Stimulated activated CD8-positive, alpha-beta memory T cell treated with anti-CD3 and anti-CD28 coated beads, Interleukin-15, amount 100 ng/mL, for 24 hours (primary cell): ENCODE data around the gene GNGT2.
"Not testable (repeated sequence)": the region's sequence is repeated elsewhere in the genome, so short reads cannot be mapped to it uniquely, and the experiment has no call there.

Experiments used
- DNase-seq: peaks from one replicate; pipeline ENCODE4 v3.0.0-alpha.2; 2020; ENCODE audit warnings: low read depth

Gene GNGT2

DNA sequence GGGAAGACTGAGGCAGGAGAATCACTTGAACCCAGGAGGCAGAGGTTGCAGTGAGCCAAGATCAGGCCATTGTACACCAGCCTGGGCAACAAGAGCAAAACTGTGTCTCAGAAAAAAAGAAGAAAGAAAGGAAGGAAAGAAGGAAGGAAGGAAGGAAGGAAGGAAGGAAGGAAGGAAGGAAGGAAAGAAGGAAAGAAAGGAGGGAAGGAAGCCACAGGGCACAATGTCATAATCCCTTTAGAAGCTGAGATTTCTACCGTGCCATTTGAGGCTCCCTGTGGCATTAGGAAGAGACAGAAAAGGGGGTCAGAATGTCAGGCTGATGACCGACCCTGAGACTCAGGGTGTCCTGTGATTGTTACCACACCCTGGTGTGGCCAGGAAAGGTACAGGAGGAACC, 6.6 kb downstream of the GNGT2 start:
- DNase-seq = no peak

DNA sequence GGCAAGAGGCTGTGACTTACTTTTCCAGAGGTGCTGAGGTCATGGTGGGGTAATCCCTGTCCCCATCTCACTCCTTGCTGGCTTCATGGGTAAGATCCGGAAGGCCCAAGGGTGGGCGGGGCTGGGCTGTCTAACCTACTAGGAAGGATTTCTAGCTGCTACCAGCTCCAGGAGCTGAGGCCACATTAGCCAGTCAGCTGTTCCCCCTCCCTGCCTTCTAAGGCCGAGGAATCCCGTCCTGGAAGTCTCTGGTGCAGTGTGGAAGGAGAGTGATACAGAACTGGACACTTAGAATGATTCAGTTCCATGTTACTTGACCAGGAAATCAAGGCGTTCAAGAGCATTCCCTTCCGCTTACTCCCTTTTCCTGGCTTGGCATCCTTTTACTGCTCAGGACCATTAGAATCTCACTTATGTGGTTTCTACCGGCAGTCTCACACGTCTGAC, 8.9 kb downstream of the GNGT2 start:
- no peak for DNase-seq

DNA sequence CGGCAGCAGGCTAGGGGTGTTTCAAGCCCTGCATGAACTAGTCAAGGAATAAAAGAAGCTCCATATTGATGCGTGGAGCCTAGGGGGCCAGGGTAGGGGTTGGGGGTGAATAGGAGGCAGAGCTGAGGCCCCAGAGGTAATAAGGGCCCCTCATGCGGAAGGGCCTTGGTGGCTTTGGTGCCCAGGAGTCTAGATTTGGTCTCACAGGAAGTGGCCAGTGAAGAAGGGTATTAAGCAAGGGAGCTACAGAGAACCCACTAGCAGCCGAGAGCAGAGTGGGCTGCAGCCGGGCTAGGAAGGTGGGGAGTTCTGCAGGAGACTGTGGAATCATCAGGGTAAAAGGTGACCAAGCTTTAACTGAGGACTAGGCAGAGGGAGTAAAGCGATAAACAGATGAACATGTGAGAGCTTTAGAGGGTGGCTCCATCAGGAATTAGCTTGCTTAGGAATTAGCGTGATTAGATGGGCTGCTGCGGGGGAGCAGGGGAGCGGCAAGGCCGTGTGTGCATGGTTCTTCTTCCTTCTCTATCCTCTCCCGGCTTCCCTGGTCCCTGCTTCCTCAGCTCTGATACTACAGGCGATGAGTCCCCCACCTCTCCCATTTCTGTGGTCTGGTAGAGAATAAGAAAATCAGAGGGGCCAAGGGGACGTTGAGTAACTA, 9.8 kb downstream of the GNGT2 start:
- no peak for DNase-seq

DNA sequence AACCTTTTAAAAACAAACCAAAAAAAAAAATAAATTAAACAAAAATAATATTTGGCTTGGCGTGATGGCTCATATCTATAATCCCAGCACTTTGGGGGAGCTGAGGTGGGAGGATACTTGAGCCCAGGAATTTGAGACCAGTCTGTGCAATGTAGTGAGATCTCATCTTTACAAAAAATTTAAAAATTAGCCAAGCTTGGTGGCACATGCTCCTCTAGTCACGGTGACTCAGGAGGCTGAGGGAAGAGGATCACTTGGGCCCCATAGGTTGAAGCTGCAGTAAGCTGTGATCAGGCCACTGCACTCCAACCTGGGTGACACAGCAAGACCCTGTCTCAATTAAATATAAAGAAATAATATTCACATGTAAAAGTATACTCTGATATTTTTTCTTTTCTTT, 12.2 kb downstream of the GNGT2 start:
- DNase-seq = no peak

DNA sequence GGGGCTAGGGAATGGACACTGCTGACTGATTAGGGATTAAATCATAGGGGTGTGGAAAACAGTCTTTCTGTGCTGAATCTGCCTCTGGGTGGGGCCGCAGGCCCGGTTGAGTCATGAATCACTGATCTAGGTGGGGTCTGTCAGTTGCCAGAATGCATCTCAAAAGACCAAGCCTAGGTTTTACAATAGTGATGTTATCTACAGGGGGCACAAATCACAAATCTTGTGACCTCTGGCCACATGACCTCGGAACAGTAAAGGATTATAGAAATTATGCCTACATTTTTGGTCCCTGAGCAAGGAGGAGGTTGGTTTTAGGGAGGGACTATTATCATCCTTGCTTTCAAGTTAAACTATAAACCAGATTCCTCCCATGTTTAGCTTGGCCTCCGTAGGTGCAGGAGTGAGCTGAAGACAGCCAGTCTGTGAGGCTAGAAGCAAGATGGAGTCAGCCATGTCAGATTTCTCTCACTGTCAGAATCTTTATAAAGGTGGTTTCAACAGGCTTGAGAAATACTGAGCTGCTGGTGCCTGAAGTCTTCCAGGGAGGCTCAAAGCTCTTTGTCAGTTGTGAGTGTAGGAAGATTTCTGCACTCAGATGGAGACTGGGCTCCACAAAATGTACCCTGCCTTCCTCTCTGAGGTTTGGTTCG, 12.9 kb downstream of the GNGT2 start:
- DNase-seq = no peak

DNA sequence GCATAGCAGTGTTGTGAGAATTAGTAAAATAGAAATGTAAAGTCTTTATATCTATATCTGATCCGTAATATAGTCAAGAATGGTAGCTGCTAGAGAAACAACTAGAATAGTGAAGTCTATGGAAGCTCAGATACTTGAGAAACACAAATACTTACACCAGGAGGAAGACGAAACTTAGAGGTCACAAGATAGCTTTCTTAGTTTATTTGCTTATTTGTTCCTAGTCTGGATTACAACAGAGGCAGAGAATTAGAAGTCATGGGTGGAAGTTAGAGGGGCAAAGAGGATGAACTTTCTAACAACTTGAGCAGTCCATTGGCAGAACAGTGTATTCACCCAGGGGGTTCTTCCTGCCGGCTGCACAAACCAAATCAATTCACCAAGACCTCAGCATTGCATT, 13.9 kb downstream of the GNGT2 start:
- DNase-seq = no peak

DNA sequence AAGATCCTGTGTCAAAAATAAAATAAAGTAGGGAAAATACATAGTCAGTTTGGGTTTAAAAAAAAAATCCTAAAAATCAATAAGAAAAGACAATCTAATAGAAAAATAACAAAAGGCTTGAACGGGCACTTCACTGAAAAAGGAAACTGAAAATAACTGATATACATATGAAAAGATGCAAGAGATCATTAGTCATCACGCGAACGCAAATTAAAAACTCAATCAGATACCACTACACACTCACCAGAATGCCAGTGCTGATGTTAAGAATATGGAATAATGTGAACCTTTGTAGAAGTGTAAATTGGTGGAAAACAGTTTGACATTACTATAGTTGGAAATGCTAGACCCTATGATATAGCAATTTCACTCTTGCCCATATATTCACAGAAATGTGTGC, 14.6 kb downstream of the GNGT2 start:
- no peak for DNase-seq

DNA sequence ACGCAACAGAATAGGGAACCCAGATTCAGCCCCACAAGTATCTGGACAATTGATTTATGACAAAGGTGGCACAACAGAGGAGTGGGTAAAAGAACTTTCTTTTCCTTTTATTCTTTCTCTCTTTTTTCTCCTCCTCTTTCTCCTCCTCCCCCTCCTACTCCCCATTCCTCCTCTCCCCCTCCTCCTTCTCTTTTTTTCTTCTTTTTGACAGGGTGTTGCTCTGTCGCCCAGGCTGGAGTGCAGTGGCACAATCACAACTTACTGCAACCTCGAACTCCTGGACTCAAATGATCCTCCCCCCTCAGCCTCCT, 16.1 kb downstream of the GNGT2 start:
- no peak for DNase-seq

DNA sequence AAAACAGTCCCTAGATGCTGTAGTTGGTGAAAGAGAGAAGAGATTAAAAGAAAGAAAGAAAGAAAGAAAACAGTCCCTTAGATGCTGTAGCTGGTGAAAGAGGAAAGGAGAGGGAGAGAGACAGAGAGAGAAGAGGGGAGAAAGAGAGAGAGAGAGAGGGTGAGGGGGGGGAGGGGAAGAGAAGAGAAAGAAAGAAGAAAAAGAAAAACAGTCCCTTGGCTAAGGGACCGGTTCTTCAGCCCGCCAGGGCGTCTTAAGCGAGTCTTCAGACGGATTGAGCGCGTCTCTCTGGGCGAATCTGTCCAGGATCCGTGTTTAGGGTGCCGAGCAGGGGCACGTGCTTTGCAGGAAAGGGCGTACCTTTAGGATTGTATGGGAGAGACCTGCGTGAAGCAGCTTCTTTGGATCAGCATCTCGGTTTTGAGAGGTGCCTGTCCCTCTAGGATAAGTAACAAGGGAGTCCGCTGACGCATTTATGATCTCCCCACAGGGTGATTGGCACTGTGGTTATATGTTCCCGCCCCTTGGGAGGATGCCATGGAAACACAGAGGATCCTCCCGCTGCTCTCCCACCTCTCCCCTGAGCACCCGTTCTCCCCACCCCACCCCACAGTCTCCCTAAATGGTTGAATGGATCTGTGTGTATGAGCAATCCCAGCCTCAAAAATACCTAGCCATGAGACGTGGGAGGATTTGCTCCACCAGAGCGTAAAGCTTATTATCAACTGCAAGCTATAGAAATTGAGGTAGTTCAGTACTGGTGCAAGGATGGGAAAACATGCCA, 16.7 kb downstream of the GNGT2 start:
- no peak for DNase-seq

DNA sequence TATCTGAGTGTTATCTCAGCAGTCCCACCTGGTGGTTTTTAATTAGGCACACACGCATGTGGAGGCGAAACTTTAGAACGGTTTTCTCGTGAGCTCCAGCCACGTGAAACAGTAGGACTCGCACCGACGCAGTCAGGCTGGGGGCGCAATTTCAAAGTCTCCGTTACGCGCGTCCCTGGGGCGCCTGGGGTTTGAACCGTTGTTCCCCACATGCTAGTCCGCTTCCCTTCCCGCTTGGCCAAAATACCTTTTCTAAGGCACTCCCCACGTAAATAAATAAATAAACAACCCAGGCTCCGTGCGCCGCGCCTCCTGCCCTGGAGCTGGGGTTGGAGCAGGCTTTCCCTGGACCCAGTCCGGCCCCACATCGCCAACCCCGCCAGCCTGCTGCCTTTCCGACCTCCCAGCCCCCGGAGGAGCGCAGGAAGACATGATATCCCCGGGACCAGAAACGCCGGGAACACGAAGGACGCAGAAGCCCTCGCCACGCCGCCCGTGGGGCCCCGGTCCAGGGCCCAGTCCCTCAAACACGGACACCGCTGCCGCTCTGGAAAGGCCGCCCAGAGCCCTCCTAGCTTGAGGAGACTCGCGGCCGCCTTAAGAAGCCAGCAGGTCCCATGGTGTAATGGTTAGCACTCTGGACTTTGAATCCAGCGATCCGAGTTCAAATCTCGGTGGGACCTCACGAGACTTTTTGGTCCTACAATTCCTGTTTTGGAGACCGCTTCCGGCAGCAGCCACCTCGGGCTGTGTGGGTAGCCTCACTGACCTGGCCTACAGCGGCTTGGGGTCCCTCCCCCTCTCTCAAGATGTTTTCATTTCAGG, 18.2 kb downstream of the GNGT2 start:
- peak; percentile 93 for DNase-seq

DNA sequence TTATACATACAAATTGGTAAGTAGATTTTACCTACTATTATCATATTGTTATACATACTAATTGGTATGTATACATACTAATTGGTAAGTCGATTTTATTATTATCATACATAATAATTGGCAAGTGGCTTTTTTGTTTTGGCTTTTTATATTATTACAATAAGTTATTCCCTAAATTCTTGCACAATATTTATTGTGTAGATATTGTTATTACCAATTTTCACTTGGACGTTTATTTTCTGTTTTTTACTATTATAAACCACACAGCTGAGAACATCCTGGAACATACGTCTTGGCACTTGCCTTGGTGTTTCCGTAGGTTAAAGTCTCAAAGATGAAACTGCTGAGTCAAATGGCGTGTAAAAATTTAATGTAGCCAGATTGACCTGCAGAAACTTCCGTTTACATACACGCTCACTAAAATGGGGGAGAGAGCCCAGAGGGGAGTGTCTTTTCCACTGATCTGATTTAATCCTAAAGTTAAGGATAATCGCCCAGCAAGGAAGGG, 18.9 kb downstream of the GNGT2 start:
- no peak for DNase-seq

DNA sequence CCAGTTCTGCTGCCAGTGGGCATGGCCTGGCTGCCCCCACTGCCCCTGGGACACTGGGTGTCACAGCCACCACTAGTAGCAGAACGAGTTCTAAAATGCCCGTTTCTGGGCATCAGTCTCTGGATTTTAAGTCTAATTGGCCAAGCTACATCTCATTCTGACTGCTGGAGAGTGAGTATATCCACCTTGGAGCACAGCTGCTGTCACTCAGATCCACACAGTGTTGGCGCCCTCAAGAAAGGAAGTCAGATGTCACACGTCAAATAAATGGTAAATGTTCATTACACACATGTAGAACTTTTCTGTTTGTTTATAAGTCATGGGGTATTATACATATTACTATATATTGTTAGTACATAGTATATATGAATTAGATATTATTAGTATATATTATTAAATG, 19.4 kb downstream of the GNGT2 start:
- DNase-seq = no peak

DNA sequence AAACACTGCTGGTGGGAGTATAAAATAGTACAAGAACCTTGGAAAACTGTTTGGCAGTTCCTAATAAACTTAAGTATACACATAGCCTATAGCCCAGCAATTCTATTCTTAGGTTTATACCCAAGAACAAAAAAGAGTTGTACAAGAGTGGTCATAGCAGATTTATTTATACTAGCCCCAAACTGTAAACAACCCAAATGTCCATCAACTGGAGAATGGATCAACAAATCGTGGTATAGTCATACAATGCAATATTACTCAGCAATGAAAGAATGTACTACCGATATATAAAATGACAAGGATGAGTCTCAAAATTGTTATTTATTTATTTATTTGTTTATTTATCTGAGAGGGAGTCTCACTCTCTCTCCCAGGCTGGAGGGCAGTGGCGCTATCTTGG, 23.1 kb downstream of the GNGT2 start:
- no peak for DNase-seq

DNA sequence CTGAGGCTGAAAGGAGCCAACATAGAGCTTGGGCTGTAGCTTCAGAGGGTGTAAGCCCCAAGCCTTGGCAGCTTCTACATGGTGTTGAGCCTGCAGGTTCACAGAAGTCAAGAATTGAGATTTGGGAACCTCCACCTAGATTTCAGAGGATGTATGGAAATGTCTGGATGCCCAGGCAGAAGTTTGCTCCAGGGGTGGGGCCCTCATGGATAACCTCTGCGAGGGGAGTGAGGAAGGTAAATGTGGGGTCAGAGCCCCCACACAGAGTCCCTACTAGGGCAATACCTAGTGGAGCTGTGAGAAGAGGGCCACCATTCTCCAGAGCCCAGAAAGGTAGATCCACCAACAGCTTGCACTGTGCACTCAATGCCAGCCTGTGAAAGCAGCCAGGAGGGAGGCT, 25.0 kb downstream of the GNGT2 start:
- DNase-seq = not testable (repeated sequence)

DNA sequence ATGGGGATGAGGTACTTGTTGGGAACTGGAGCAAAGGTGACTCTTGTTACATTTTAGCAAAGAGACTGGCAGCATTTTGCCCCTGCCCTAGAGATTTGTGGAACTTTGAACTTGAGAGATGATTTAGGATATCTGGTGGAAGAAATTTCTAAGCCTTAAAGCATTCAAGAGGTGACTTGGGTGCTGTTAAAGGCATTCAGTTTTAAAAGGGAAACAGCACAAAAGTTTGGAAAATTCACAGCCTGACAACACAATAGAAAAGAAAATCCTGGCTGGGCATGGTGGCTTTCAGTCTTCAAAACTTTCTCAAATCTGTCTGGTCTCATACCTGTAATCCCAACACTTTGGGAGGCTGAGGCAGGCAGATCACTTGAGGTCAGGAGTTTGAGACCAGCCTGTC, 25.9 kb downstream of the GNGT2 start:
- not testable (repeated sequence) for DNase-seq

DNA sequence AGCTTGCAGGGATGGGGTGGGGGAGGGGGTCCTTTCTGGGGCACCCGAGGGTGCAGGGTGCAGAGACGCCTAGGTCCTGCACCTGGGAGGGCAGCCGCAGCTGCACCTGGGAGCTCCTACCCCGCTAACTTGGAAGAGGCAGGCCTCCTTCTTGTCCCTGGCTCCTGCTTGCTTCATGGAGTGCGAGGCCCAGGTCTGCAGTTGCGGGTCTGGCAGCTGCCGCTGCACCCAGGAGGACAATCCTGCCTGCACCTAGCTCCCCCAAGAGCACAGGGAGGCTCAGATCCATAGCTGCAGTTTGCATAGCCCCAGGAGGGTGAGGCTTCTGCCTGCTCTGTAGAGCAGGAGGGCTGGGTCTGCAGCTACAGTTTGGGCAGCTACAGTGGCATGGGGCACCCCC, 26.6 kb downstream of the GNGT2 start:
- no peak for DNase-seq

DNA sequence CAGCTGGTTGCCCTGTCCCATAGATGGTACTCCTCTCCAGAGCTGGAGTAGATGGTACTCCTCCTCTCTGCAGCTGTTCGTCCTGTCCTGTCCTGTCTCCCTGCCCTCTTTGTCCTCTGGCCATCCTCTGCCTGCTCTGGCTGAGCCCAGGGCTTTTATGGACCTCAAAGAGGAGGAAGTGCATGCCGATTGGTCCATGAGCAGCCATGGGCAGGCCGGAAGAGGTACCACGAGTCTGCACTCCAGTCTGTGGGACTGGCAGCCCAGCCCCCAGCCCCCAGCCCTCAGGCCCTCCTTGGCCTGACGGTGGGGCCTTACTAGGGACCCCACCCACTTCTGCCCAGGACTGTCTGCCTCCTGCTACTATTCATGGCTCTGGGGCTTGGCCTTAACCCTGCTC, 27.0 kb downstream of the GNGT2 start:
- no peak for DNase-seq

DNA sequence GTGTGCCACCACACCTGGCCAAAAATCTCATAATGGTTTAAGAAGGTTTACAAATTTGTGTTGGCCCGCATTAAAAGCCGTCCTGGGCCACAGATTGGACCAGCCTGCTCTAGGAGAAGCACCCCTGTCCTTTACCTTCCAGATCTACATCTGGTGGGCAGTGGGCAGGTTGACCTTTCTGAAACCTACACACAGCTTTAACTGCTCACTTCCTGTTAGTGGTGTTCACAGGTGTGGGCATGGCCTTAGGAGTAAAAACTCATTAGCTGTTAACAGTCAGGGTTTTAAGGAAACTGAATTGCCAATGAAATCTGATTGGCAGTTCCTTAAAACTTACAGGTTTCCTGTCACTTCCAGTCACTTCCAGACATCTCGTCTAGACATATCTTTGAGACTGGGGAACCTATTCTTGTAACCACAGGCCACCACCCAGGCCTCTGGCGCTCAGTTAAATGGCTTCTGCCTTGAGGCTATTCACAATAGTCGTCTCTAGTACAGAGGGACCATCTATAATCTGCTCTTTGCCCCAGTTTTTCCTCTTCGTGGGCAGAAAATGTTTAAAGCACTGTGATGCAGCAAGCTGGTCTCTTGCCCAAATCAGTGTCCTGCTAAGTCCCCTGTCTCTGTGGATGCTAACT, 29.3 kb downstream of the GNGT2 start:
- DNase-seq = no peak

DNA sequence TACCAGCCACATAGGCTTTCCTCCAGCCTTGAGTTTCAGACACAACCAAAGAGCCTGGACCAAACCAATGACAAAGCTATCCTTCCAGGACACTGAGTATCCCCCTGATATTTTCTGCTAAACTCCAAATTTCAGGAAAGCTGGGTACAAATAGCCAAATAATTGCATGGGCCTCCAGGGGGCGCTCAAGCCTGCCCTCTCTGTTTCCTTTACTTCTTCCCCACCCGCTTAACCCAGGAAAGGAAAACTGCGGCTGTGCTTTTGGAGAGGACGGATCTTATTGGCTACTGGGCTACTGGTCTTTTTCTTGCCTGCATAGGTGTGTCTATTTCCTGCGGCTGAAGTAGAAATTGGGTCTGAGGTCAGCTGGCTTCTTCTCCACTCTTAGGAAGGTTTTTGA, 30.1 kb downstream of the GNGT2 start:
- DNase-seq = peak; percentile 57

DNA sequence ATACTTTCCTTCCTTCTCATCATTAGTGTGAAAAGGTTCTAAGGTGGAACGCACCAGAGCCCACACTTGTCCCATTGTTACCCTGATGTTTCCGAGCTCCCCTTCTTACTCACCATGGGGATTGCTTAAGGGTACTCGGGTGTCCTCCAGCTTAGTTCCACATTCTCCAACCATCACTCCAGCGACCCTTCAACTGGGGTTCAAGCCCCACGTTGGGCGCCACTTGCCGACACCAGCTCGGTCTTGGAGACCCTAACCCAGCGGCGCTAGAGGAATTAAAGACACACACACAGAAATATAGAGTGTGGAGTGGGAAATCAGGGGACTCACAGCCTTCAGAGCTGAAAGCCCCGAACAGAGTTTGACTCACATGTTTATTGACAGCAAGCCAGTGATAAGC, 34.4 kb downstream of the GNGT2 start:
- not testable (repeated sequence) for DNase-seq

DNA sequence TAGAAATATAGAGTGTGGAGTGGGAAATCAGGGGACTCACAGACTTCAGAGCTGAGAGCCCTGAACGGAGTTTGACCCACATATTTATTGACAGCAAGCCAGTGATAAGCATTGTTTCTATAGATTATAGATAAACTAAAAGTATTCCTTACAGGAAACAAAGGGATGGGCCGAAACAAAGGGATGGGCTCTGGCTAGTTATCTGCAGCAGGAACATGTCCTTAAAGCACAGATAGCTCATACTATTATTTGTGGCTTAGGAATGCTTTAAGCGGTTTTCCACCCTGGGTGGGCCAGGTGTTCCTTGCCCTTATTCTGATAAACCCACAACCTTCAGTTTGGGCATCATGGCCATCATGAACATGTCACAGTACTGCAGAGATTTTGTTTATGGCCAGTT, 39.7 kb downstream of the GNGT2 start:
- not testable (repeated sequence) for DNase-seq

DNA sequence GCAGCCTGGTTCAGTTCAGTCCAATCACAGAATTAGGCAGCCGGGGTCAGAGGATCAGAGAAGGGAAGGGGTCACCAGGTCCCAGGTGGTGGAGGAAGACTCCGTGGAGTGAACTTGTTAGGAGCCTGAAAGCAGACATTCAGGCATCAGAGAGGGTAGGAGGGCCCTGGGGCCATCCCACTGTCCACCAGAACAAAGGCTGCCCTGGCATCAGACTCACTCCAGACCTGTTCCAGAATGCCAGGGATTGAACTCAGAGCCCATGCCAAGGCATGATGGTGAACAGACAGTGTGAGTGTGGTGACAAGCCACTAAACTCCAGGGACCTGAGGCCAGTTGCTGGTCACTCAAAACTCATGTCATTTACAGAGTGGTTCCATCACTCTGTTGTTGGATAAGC, 40.2 kb downstream of the GNGT2 start:
- DNase-seq = no peak
